HEK293T (cell line): ENCODE measurements around the gene PROSER2.

Source experiments
- CTCF ChIA-PET: fragments of 350-600 bp; formaldehyde crosslinking; extraction: SDS; loops from one replicate; lab custom pipeline; 2021; ENCODE audit warnings: antibody characterized with exemption, inconsistent platforms; lab: Yijun Ruan, JAX
- POLR2A ChIA-PET: fragments of 350-600 bp; formaldehyde crosslinking; extraction: SDS; loops from one replicate; lab custom pipeline; 2020; ENCODE audit warnings: antibody characterized with exemption, inconsistent platforms; lab: Yijun Ruan, JAX
- DNase-seq: peaks from one replicate; pipeline ENCODE4 v3.0.0; 2012; ENCODE audit warnings: mixed read lengths; ENCODE audit errors: extremely low spot score
- ARNT ChIP-seq: fragments of 450-650 bp; IDR thresholded peaks from 2 replicates; pipeline ENCODE4 v1.6.1; 2017; ENCODE audit warnings: mild to moderate bottlenecking
- BHLHE40 ChIP-seq: fragments of 450-650 bp; IDR thresholded peaks from 2 replicates; pipeline ENCODE4 v1.6.1; 2016; ENCODE audit warnings: mild to moderate bottlenecking, moderate library complexity, borderline replicate concordance
- CTBP1 ChIP-seq: fragments of 450-650 bp; IDR thresholded peaks from 2 replicates; pipeline ENCODE4 v1.6.1; 2016; ENCODE audit warnings: borderline replicate concordance
- ELF4 ChIP-seq: fragments of 450-650 bp; IDR thresholded peaks from 2 replicates; pipeline ENCODE4 v1.6.1; 2017; ENCODE audit warnings: antibody characterized with exemption
- FOXA1 ChIP-seq: fragments of 450-650 bp; IDR thresholded peaks from 2 replicates; pipeline ENCODE4 v1.6.1; 2016; ENCODE audit warnings: mild to moderate bottlenecking
- FOXK2 ChIP-seq: fragments of 450-650 bp; IDR thresholded peaks from 2 replicates; pipeline ENCODE4 v1.6.1; 2016; ENCODE audit warnings: mild to moderate bottlenecking
- FOXM1 ChIP-seq: fragments of 450-650 bp; IDR thresholded peaks from 2 replicates; pipeline ENCODE4 v1.6.1; 2017; ENCODE audit warnings: mild to moderate bottlenecking, borderline replicate concordance
- HDGF ChIP-seq: fragments of 450-650 bp; IDR thresholded peaks from 2 replicates; pipeline ENCODE4 v1.6.1; 2017; ENCODE audit warnings: antibody characterized with exemption, borderline replicate concordance
- L3MBTL2 ChIP-seq: fragments of 450-650 bp; conservative IDR thresholded peaks from 2 replicates; pipeline ENCODE4 v1.6.1; 2016; ENCODE audit warnings: mild to moderate bottlenecking
- LEF1 ChIP-seq: fragments of 450-650 bp; IDR thresholded peaks from 2 replicates; pipeline ENCODE4 v1.6.1; 2017; ENCODE audit warnings: mild to moderate bottlenecking, borderline replicate concordance
- NFRKB ChIP-seq: fragments of 450-650 bp; IDR thresholded peaks from 2 replicates; pipeline ENCODE4 v1.6.1; 2016; ENCODE audit warnings: mild to moderate bottlenecking, moderate library complexity
- SP1 ChIP-seq: fragments of 450-650 bp; IDR thresholded peaks from 2 replicates; pipeline ENCODE4 v1.6.1; 2017
- SUZ12 ChIP-seq: fragments of 450-650 bp; IDR thresholded peaks from 2 replicates; pipeline ENCODE4 v1.6.1; 2016; ENCODE audit warnings: mild to moderate bottlenecking
- TARDBP ChIP-seq: fragments of 450-650 bp; IDR thresholded peaks from 2 replicates; pipeline ENCODE4 v1.6.1; 2016
- ZNF384 ChIP-seq: fragments of 450-650 bp; IDR thresholded peaks from 2 replicates; pipeline ENCODE4 v1.6.1; 2016
- TF ChIP-seq, protein P1 (sequence below): fragments of 450-650 bp; IDR thresholded peaks from 2 replicates; pipeline ENCODE4 v1.6.1; 2016

Gene PROSER2

DNA sequence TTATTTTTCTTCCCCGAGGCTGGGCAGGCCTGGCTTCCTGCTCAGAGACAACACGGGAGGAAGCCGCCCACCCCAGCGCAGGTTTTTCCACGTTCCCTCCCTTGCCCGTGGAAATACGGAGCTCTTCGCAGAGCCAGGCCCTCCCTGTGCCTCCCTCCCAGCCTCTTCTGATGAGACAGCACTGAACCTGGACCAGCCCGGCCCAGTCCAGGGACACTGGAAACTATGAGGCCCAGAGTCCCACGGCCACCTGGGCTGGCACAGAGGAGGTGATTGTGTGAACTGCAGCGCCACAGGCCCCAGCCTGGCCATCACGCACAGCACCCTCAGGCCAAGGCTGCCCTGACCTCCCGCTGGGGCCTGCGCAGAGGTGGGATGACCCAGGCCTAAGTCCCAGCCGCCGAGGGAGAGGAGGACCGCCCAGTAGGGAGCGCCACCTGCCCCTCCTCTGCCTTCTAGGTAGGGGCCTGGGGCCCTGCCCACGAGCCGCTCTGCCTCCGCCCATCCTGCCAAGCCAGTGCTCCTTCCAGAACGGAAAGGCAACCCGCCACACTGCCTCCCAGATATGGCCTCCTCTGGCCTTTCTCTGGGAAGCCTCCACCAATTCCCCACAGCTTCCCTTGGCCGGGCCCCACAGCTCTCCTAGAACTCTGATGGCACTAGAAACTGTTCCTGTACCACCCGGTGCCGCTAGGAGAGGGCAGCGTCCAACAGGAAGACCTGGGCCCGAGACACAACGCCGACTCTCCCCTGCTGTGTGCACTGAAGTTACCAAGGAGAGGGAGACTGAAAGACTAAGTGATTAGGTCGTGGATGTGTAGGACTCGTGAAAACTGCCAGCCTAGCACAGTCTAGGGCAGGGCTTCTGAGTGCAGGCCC lies 57.2 kb downstream of the PROSER2 start:
- ChIA-PET POLR2A (interaction anchor here (1.1 kb wide), 1 partner anchor 163 kb away, joined by 3 read pairs; no protein-coding TSS in a partner anchor), CTCF (no interaction called here)
- TF ChIP-seq CTBP1 (no peak), ELF4 (no peak), BHLHE40 (no peak), SUZ12 (no peak), FOXM1 (no peak), HDGF (no peak), ARNT (no peak), FOXA1 (no peak), ZNF384 (no peak), LEF1 (no peak), FOXK2 (no peak), TARDBP (no peak), NFRKB (no peak), SP1 (no peak), L3MBTL2 (no peak)
- TF ChIP-seq, protein P1, sequence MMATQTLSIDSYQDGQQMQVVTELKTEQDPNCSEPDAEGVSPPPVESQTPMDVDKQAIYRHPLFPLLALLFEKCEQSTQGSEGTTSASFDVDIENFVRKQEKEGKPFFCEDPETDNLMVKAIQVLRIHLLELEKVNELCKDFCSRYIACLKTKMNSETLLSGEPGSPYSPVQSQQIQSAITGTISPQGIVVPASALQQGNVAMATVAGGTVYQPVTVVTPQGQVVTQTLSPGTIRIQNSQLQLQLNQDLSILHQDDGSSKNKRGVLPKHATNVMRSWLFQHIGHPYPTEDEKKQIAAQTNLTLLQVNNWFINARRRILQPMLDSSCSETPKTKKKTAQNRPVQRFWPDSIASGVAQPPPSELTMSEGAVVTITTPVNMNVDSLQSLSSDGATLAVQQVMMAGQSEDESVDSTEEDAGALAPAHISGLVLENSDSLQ = no peak

GRCh38 chr10:11881030-11881476 lies 57.9 kb downstream of the PROSER2 start:
- ChIA-PET POLR2A (no interaction called here), CTCF (no interaction called here)
- TF ChIP-seq NFRKB (no peak), TARDBP (no peak), SP1 (no peak), BHLHE40 (no peak), SUZ12 (no peak), LEF1 (no peak), ELF4 (no peak), CTBP1 (no peak), FOXM1 (no peak), ARNT (no peak), L3MBTL2 (no peak), FOXA1 (no peak), HDGF (no peak), FOXK2 (no peak), ZNF384 (no peak)
- TF ChIP-seq, protein P1 = no peak
- no peak for DNase-seq

More for the DNA sequence above, 57.2 kb downstream of the PROSER2 start:
- no peak for DNase-seq

DNA sequence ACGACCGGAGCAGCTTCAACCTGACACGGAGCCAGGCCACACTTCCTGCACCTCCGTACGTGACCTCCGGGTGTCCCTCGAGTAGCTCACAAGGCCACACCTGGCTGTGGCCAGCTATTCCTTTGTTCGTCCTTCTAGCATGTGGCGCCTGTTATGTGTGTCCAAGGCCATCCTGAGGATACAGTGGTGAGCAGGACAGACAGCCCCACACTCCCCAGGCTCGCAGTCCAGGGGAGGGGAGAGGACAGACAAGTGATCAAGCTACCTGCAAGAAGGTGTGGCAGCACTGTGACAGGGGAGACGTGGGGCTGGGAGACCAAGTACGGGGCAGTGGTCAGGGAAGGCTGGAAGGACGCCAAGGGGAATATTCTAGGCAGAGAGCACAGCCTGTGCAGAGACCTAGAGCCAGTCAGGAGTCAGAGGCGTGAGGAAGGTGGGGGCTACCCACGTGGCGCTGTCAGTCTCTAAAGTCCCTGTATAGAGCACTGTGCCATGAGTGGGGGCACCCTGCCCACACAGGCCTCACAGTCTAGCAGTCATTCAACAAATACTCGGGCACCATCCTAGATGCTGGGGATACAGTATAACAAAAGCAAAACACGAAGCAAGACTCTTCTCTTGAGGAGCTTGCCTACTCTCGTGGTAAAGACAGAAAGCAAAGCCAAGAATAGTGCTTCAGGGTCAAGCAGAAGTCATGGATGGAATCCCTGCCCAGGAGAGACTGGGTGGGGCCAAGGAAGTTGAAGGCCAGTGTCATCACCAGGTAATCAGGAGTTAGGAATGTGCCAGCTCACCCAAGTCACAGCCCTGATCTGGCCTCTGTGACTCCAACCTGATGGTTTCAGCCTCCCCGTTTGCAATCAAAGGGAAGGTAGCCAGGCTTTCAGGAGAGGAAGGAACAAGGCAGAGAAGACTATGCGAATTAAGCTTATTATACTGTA lies 58.6 kb downstream of the PROSER2 start:
- DNase-seq = peak; percentile 45
- CTCF ChIA-PET = interaction anchor here (1.0 kb wide), 1 partner anchor 20 kb away, joined by 3 read pairs; no protein-coding TSS in a partner anchor
- TF ChIP-seq NFRKB (no peak), L3MBTL2 (no peak), FOXA1 (no peak), SP1 (no peak), TARDBP (no peak), HDGF (no peak), FOXK2 (no peak), CTBP1 (no peak), BHLHE40 (no peak)
- POLR2A ChIA-PET = interaction anchor here (0.7 kb wide), 1 partner anchor 70 kb away, joined by 3 read pairs; no protein-coding TSS in a partner anchor

GRCh38 chr10:11882646-11883375 lies 59.7 kb downstream of the PROSER2 start:
- POLR2A ChIA-PET = interaction anchor here (0.7 kb wide), 1 partner anchor 71 kb away, joined by 3 read pairs; no protein-coding TSS in a partner anchor
- CTCF ChIA-PET = interaction anchor here (1.0 kb wide), 1 partner anchor 19 kb away, joined by 3 read pairs; no protein-coding TSS in a partner anchor
- TF ChIP-seq NFRKB (no peak), TARDBP (no peak), FOXK2 (no peak), ZNF384 (no peak), CTBP1 (no peak), LEF1 (no peak), BHLHE40 (no peak), ARNT (no peak), SUZ12 (no peak), HDGF (no peak), FOXM1 (no peak), L3MBTL2 (no peak), ELF4 (no peak), SP1 (no peak), FOXA1 (no peak)
- TF ChIP-seq, protein P1 = no peak
- DNase-seq = no peak
